HL-60 (cell line): ENCODE data around the gene CMPK2.
"Not testable (repeated sequence)": the region's sequence is repeated elsewhere in the genome, so short reads cannot be mapped to it uniquely, and the experiment has no call there.

Experiments
- POLR2AphosphoS5 ChIP-seq: IDR thresholded peaks from 2 replicates; pipeline ENCODE4 v1.6.1; 2012; ENCODE audit warnings: low read depth
- SPI1 ChIP-seq: IDR thresholded peaks from 2 replicates; pipeline ENCODE4 v1.6.1; 2012; ENCODE audit warnings: low read depth, mild to moderate bottlenecking, borderline replicate concordance
- TF ChIP-seq, protein P1 (sequence below): IDR thresholded peaks from one replicate; pipeline ENCODE4 v1.5.1; 2011; ENCODE audit warnings: low read length, control low read depth, inconsistent platforms; ENCODE audit not compliant: insufficient read depth
- TF ChIP-seq, protein P2 (sequence below): IDR thresholded peaks from 2 replicates; pipeline ENCODE4 v1.6.1; 2012; ENCODE audit warnings: low read depth; ENCODE audit not compliant: insufficient replicate concordance

DNA sequence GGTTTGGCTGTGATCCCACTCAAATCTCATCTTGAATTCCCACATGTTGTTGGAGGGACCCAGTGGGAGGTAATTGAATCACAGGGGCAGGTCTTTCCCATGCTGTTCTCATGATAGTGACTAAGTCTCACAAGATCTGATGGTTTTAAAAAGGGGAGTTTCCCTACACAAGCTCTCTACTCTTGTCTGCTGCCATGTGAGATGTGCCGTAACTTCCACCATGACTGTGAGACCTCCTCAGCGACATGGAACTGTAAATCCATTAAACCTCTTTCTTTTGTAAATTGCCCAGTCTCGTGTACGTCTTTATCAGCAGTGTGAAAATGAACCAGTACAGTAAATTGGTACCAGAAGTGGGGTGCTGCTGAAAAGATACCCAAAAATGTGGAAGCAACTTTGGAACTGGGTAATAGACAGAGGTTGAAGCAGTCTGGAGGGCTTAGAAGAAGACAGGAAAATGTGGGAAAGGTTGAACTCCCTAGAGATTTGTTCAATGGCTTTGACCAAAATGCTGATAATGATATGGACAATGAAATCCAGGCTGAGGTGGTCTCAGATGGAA is 7.2 kb downstream of the CMPK2 start:
- TF ChIP-seq, protein P1, sequence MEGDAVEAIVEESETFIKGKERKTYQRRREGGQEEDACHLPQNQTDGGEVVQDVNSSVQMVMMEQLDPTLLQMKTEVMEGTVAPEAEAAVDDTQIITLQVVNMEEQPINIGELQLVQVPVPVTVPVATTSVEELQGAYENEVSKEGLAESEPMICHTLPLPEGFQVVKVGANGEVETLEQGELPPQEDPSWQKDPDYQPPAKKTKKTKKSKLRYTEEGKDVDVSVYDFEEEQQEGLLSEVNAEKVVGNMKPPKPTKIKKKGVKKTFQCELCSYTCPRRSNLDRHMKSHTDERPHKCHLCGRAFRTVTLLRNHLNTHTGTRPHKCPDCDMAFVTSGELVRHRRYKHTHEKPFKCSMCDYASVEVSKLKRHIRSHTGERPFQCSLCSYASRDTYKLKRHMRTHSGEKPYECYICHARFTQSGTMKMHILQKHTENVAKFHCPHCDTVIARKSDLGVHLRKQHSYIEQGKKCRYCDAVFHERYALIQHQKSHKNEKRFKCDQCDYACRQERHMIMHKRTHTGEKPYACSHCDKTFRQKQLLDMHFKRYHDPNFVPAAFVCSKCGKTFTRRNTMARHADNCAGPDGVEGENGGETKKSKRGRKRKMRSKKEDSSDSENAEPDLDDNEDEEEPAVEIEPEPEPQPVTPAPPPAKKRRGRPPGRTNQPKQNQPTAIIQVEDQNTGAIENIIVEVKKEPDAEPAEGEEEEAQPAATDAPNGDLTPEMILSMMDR: not testable (repeated sequence)
- TF ChIP-seq POLR2AphosphoS5, SPI1: not testable (repeated sequence)
- TF ChIP-seq, protein P2, sequence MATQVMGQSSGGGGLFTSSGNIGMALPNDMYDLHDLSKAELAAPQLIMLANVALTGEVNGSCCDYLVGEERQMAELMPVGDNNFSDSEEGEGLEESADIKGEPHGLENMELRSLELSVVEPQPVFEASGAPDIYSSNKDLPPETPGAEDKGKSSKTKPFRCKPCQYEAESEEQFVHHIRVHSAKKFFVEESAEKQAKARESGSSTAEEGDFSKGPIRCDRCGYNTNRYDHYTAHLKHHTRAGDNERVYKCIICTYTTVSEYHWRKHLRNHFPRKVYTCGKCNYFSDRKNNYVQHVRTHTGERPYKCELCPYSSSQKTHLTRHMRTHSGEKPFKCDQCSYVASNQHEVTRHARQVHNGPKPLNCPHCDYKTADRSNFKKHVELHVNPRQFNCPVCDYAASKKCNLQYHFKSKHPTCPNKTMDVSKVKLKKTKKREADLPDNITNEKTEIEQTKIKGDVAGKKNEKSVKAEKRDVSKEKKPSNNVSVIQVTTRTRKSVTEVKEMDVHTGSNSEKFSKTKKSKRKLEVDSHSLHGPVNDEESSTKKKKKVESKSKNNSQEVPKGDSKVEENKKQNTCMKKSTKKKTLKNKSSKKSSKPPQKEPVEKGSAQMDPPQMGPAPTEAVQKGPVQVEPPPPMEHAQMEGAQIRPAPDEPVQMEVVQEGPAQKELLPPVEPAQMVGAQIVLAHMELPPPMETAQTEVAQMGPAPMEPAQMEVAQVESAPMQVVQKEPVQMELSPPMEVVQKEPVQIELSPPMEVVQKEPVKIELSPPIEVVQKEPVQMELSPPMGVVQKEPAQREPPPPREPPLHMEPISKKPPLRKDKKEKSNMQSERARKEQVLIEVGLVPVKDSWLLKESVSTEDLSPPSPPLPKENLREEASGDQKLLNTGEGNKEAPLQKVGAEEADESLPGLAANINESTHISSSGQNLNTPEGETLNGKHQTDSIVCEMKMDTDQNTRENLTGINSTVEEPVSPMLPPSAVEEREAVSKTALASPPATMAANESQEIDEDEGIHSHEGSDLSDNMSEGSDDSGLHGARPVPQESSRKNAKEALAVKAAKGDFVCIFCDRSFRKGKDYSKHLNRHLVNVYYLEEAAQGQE: not testable (repeated sequence)
